ENCODE data around the gene PHEX.

Gene PHEX

DNA sequence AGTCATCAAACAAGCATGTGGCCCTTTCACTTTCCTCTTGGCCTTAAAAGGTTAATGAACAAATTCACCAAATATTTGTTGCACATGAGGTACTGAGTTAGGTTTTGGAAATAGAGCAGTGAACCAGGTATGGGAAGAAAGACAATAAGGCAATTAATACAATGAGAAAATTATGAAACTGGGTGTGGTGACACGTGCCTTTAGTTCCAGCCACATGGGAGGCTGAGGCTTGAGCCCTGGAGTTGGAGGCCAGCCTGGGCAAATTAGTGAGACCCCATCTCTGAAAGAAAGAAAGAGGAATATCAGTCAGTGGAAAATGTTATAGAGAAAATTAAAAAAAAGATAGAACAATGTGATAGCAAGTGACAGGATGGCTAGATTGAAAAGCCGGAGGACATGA is 8.1 kb downstream of the PHEX start:
- DNase-seq (ENCODE audit: low spot score) = no peak

GRCh38 chrX:22041907-22042530 is 9.9 kb downstream of the PHEX start:
- DNase-seq (ENCODE audit: low spot score) = no peak

- DNase-seq (ENCODE audit: low spot score) = no peak
Measured at GRCh38 chrX:22043872-22044271, 11.7 kb downstream of the PHEX start.

DNA sequence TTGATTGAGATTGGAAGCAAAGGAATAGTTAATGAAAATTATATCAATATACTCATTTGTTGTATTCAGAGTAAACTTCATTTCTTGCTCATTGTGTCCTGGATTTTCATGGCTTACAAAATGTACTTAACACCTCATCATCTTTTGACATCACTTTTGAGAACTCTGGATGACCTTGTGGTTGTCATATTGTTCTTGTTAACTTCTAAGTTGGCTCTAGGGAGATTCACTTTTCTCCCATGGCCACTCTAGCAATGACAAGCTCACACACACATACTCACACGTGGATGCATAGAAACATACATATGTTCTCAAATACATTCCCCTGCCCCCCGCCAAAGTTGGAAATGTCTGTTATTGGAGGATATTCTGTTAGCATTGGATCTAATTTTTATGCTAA is 15.3 kb downstream of the PHEX start:
- DNase-seq (ENCODE audit: low spot score) = no peak

DNA sequence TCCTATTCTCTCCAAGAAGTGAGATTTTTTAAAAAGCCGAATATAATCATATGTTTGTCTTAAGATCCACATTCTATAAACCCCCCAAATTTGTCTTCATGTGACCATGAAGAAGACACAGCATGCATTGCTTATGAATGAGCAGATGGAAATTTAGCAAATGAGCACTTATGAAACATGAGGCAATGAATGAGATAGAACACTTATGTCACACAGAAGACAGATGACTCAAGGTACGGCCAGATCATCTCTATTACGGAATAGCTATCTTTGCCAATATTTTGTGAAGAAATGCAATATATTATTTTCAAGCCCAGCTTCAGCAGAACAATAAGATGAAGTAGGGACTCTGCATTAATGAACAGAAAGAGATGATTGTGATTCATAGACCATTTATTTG is 21.4 kb downstream of the PHEX start:
- no peak for DNase-seq (ENCODE audit: low spot score)

- no peak for DNase-seq (ENCODE audit: low spot score)
Measured at GRCh38 chrX:22056235-22056634, 24.1 kb downstream of the PHEX start.

- DNase-seq (ENCODE audit: low spot score) = no peak
Measured at GRCh38 chrX:22057667-22058066, 25.5 kb downstream of the PHEX start.

DNA sequence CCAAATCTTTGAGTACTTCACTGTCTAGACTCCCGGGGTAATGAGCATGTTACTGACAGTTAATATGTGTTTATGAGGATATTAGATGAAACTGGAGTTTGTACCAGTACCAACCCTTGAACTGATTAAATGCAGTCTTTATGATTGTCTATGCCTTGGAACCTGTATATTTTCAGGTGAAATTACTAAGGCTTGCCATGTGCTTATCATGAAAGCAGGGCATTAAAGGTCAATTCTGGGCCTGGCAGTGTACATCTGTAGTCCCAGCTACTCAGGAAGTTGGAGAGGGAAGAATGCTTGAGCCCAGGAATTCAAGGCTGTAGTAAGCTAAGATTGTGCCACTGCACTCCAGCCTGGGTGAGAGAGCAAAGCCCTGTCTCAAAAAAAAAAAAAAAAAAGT is 27.6 kb downstream of the PHEX start:
- no peak for DNase-seq (ENCODE audit: low spot score)

DNA sequence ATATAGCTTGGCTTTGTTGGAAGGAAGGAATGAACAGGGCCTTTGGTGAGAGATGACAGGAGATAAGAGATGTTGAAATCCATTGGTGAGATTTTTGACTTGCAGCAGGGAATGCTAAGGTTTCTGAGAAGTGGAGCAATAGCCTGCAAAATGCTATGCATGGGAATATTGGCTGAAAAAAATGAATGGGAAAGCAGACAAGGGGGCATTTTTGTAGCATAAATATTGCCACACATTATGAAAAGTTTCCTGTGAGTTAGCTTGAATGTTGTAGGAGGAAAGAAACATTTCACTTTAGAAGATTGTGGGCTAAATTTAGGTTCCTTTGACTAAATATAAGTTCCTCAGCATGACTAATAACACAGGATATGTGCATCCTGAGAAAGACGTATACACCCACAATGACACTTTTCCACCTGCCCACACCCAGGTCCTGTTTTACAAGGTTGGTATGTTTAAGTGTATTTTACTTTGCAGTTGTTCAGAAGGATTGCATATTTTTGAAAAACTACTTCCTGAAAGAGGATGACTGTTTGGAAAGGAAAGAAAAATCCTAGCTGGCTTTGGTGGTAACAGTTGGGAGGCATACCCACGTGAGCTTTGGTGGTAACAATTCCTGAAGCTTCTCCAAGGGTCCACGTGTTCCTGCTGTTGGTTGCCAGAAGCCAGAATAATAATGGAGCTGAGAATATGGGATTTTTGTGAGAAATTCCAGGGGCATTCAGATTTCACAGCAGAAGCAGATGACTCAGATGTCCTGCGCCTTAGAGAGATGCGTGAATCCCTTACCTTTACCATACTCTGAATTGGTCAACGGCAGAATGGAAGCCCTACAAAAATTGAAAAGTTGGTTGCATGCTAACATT is 28.5 kb downstream of the PHEX start:
- DNase-seq (ENCODE audit: low spot score) = peak; percentile 2

GRCh38 chrX:22063284-22063683 is 31.2 kb downstream of the PHEX start:
- no peak for DNase-seq (ENCODE audit: low spot score)

DNA sequence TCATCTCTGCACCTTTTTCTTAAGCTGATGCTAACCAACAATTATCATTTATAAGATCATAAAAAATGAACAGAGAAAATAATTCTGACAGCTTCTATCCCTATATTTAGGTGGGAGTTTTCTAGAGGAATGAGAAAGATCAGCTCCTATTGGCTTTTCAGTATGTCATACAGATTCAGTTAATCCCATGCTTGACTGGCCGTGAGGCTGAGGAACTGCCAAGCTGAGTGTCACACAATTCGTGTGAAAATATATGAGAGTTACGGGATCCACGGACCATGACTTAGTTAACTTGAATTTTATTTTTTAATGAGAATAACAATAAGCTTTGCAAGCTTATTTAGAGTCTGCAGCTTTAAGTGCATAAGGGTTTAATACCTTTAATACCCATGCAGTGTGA is 37.5 kb downstream of the PHEX start:
- no peak for DNase-seq (ENCODE audit: low spot score)

GRCh38 chrX:22073928-22074327 is 41.8 kb downstream of the PHEX start:
- DNase-seq (ENCODE audit: low spot score) = no peak

DNA sequence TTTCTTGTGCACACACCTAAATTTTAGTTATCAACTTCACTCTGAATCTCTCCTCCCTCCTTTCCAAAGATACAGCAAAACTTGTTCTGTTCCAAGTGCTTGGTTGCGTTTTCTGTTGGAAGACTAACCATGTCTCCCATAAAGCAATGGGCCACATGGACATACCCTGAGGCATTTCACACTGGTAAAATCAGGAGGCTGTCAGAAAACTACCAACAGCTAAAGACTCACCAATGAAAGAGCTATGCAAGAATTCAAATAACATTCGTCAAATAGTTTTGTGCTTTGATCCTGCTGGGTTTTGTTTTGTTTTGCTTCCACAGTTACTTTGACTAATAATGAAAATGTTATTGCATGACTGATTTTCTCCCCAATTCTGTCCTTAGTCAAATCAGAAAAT is 46.0 kb downstream of the PHEX start:
- DNase-seq (ENCODE audit: low spot score) = no peak

- DNase-seq (ENCODE audit: low spot score) = peak; percentile 19
Measured at GRCh38 chrX:22081475-22082092, 49.5 kb downstream of the PHEX start.

- DNase-seq (ENCODE audit: low spot score) = no peak
Measured at GRCh38 chrX:22086003-22086402, 53.9 kb downstream of the PHEX start.

- no peak for DNase-seq (ENCODE audit: low spot score)
Measured at GRCh38 chrX:22087011-22087557, 55.0 kb downstream of the PHEX start.

DNA sequence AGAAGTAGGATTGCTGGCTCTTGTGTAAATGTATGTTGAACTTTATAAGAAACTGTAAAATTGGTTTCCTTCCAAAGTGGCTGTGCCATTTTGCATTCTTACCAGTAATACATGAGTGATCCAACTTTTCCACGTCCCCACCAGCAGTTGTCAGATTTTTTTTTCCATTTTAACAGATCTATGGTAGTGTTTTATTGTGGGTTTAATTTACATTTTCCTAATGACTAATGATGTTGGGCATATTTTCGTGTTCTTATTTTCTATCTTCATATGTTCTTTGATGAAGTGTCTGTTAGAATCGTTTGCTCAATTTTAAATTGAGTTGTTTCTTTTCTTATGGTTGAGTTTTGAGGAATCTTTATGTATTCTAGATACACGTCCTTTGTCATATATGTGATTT is 56.2 kb downstream of the PHEX start:
- no peak for DNase-seq (ENCODE audit: low spot score)

- DNase-seq (ENCODE audit: low spot score) = peak; percentile 20
Measured at GRCh38 chrX:22090181-22090580, 58.1 kb downstream of the PHEX start.

DNA sequence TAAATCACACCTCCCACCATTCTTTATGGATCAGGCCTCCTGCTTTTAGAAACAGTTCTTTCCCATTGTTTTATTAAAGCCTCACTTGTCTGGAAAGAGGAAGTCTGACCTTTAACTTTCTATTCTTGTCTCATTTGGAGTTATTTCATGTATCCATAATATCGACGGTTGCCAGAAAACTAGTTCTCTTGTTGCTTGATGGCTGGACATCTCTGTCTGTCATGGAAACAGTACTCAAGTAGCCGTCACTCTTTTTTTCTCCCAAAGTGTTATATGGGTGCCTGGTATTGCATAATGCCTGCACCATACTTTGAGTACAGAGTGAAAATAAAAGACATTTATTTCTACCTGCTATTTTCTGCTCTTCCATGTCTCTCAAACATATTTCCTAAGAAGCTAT is 61.4 kb downstream of the PHEX start:
- DNase-seq (ENCODE audit: low spot score) = no peak

DNA sequence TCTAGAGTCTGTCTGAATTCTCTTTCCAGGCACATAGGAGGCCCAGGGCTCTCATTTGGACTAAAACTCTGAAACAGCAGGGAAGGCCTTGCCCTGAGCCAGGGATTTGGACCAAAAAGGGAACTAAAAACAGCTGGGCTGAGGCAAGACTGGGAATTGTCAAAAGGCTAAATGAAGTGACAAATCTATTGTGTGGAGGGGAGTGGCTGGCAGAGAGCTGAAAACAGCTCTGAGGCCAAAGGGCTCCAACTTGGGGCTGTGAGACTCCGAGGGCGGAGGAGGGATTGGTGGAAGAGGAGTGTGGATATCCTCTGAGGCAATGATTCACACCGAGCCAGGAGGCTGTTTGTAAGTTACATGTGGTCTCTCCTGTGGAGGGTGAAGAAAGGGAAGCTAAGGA is 63.2 kb downstream of the PHEX start:
- DNase-seq (ENCODE audit: low spot score) = no peak

GRCh38 chrX:22095856-22096255 is 63.7 kb downstream of the PHEX start:
- no peak for DNase-seq (ENCODE audit: low spot score)

GRCh38 chrX:22097012-22097694 is 65.0 kb downstream of the PHEX start:
- no peak for DNase-seq (ENCODE audit: low spot score)
